Caco-2 (cell line): ENCODE results near the gene DRC7. TPM values are rescaled to one million over a fixed set of nuclear protein-coding genes. Genes with fewer than 3 reads are reported as not detected.
"Not testable (repeated sequence)": the region's sequence is repeated elsewhere in the genome, so short reads cannot be mapped to it uniquely, and the experiment has no call there.

Experiments used
- BruUV-seq: library from RNA; stranded (reverse); fragments of 400-500 nt; replicated peaks from 2 replicates; lab custom pipeline; 2021; lab: Mats Ljungman, UMichigan
- CTCF ChIA-PET: fragments of 300-600 bp; sonication (Branson Sonifier 250); formaldehyde crosslinking; loops from one replicate; lab custom pipeline; 2022; ENCODE audit warnings: antibody characterized with exemption; lab: Charles Lee
- POLR2A ChIA-PET: fragments of 300-600 bp; sonication (Branson Sonifier 250); formaldehyde crosslinking; loops from one replicate; lab custom pipeline; 2022; ENCODE audit warnings: antibody characterized with exemption; lab: Charles Lee
- DNase-seq, 2 experiments: peaks; one replicate each; pipeline versions ENCODE4 v3.0.0 to v3.0.0-alpha.2; 2020 to 2022
- H3K27me3 ChIP-seq: replicated peaks from 2 replicates; pipeline ENCODE4 v1.6.0; 2011; ENCODE audit warnings: low read length; ENCODE audit not compliant: control insufficient read depth, insufficient read depth
- H3K36me3 ChIP-seq: 2 replicates; pipeline ENCODE4 v1.5.1; 2011; ENCODE audit warnings: low read length; ENCODE audit not compliant: control insufficient read depth, insufficient read depth
- H3K4me1 ChIP-seq: fragments of 250-450 bp; sonication (Bioruptor Pico); 2 replicates; pipeline ENCODE4 v1.5.1; 2020; ENCODE audit warnings: mild to moderate bottlenecking
- H3K4me3 ChIP-seq: 2 replicates; pipeline ENCODE4 v1.5.1; 2011; ENCODE audit warnings: low read depth, mild to moderate bottlenecking, control low read depth, low read length
- H3K9me3 ChIP-seq: fragments of 250-450 bp; sonication (Bioruptor Pico); 2 replicates; pipeline ENCODE4 v1.5.1; 2020; ENCODE audit warnings: mild to moderate bottlenecking, moderate library complexity
- H3K27ac Mint-ChIP-seq: one replicate; pipeline ENCODE4 v1.8.0; 2022; ENCODE audit warnings: mixed read lengths; ENCODE audit not compliant: unreplicated experiment
- H3K27me3 Mint-ChIP-seq: one replicate; pipeline ENCODE4 v1.8.0; 2022; ENCODE audit warnings: mixed read lengths; ENCODE audit not compliant: insufficient read depth, unreplicated experiment
- H3K36me3 Mint-ChIP-seq: one replicate; pipeline ENCODE4 v1.8.0; 2022; ENCODE audit warnings: mild to moderate bottlenecking, mixed read lengths; ENCODE audit not compliant: insufficient read depth, unreplicated experiment
- H3K4me1 Mint-ChIP-seq: one replicate; pipeline ENCODE4 v1.8.0; 2022; ENCODE audit warnings: low read depth, mixed read lengths; ENCODE audit not compliant: unreplicated experiment
- H3K4me3 Mint-ChIP-seq: one replicate; pipeline ENCODE4 v1.8.0; 2022; ENCODE audit warnings: mild to moderate bottlenecking, moderate library complexity, mixed read lengths; ENCODE audit not compliant: unreplicated experiment
- H3K9me3 Mint-ChIP-seq: one replicate; pipeline ENCODE4 v1.8.0; 2022; ENCODE audit warnings: mixed read lengths; ENCODE audit not compliant: unreplicated experiment
- intact Hi-C: fragments of 100-400 bp; cut with micrococcal nuclease; formaldehyde crosslinking; loops from one replicate; pipeline ENCODE4 v1.10.0; 2022; ENCODE audit not compliant: unreplicated experiment
- total RNA-seq: library from RNA; stranded (reverse); gene quantifications from 2 replicates; pipeline ENCODE4 v1.2.3, GENCODE V29; 2022
- TF ChIP-seq, protein P1 (sequence below), 2 experiments: fragments of 200-600 bp in 1 of 2; IDR thresholded peaks; 1 replicate in 1 of 2; 2 replicates in 1 of 2; pipeline versions ENCODE4 v1.5.1 to v1.8.0; 2011 to 2022; ENCODE audit warnings: antibody characterized with exemption in 1 of 2, control low read depth in 1 of 2, inconsistent platforms in 1 of 2, low read depth in 1 of 2, low read length in 1 of 2, mild to moderate bottlenecking in 1 of 2, moderate library complexity in 1 of 2; ENCODE audit not compliant: insufficient read depth in 1 of 2, severe bottlenecking in 1 of 2, unreplicated experiment in 1 of 2

DRC7 gene
- total RNA-seq, 1 experiment from 2014 or later = 1.1 TPM

DNA sequence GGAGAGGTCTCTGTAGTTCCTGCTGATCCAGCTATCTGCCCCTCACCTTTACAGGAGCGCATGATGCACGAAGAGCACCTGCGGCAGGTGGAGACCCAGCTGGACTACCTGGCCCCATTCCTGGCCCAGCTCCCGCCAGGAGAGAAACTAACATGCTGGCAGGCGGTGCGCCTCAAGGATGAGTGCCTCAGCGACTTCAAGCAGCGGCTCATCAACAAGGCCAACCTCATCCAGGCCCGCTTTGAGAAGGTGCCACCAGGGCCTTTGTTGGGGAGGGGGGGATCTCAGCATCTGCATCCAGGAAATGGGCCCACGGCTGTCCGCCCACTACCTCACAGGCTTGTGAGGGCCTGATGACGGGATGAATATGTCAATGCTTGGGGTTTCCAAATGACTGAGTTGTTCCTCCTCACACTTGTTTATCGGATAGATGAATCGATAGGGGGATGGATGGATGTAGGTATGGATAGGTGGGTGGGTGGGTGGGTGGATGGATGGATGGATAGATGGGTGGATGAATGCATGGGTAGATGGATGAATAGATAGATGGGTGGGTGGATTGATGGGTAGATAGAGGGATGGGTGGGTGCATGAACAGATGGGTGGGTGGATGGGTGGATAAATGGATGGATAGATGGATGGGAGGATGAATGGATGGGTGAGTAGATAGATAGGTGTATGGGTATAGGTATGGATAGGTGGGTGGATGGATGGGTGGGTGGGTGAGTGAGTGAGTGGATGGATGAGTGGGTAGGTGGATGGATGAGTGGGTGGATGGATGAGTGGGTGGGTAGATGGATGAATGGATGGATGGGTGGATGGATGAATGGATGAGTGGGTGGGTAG is 34.0 kb downstream of the DRC7 start:
- H3K27me3 Mint-ChIP-seq = no peaks in the 10 kb centered on the region
- H3K9me3 ChIP-seq = 0 out of 2 replicates have a peak, but pooled peaks cover 4% of the 10 kb centered on the region
- CTCF ChIA-PET = no interaction called here
- DNase-seq = peak in 1 of 2 experiments; percentile 26
- H3K36me3 ChIP-seq = no peaks in the 10 kb centered on the region
- TF ChIP-seq, protein P1, sequence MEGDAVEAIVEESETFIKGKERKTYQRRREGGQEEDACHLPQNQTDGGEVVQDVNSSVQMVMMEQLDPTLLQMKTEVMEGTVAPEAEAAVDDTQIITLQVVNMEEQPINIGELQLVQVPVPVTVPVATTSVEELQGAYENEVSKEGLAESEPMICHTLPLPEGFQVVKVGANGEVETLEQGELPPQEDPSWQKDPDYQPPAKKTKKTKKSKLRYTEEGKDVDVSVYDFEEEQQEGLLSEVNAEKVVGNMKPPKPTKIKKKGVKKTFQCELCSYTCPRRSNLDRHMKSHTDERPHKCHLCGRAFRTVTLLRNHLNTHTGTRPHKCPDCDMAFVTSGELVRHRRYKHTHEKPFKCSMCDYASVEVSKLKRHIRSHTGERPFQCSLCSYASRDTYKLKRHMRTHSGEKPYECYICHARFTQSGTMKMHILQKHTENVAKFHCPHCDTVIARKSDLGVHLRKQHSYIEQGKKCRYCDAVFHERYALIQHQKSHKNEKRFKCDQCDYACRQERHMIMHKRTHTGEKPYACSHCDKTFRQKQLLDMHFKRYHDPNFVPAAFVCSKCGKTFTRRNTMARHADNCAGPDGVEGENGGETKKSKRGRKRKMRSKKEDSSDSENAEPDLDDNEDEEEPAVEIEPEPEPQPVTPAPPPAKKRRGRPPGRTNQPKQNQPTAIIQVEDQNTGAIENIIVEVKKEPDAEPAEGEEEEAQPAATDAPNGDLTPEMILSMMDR (IDR thresholded peaks at IDR 0.05; ENCODE audit: insufficient read depth in 1 of 2, low read depth in 1 of 2, low read length in 1 of 2, severe bottlenecking in 1 of 2, unreplicated experiment in 1 of 2) = no peak
- H3K27me3 ChIP-seq = no peaks in the 10 kb centered on the region
- H3K36me3 Mint-ChIP-seq = no peaks in the 10 kb centered on the region
- no peaks in the 10 kb centered on the region for H3K4me1 Mint-ChIP-seq
- no peaks in the 10 kb centered on the region for H3K9me3 Mint-ChIP-seq
- POLR2A ChIA-PET = no interaction called here
- intact Hi-C loops = no loop called here
- BruUV-seq = no TSS peak
- H3K4me3 Mint-ChIP-seq = no peak overlapping the region
- H3K4me1 ChIP-seq = no peaks in the 10 kb centered on the region
- H3K27ac Mint-ChIP-seq = no peak overlapping the region
- no peak overlapping the region for H3K4me3 ChIP-seq

DNA sequence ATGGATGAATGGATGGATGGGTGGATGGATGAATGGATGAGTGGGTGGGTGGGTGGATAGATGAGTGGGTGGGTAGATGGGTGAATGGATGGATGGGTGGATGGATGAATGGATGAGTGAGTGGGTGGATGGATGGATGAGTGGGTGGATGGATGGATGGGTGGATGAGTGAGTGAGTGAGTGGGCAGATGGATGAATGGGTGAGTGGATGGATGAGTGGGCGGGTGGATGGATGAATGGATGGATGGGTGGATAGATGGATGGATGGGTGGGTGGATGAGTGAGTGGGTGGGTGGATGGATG is 34.5 kb downstream of the DRC7 start:
- POLR2A ChIA-PET = no interaction called here
- Mint-ChIP-seq H3K27ac (no peak overlapping the region), H3K4me1 (no peaks in the 10 kb centered on the region), H3K36me3 (no peaks in the 10 kb centered on the region), H3K27me3 (no peaks in the 10 kb centered on the region), H3K4me3 (no peak overlapping the region), H3K9me3 (no peaks in the 10 kb centered on the region)
- no peak for DNase-seq
- intact Hi-C loops = no loop called here
- Histone ChIP-seq H3K9me3 (0 out of 2 replicates have a peak, but pooled peaks cover 4% of the 10 kb centered on the region), H3K4me3 (no peak overlapping the region), H3K36me3 (no peaks in the 10 kb centered on the region), H3K4me1 (peaks cover under 1% of the 10 kb centered on the region; the same call in 1 of the 2 replicates), H3K27me3 (no peaks in the 10 kb centered on the region)
- no TSS peak for BruUV-seq
- CTCF ChIA-PET = no interaction called here
- TF ChIP-seq, protein P1 (IDR thresholded peaks at IDR 0.05; ENCODE audit: insufficient read depth in 1 of 2, low read depth in 1 of 2, low read length in 1 of 2, severe bottlenecking in 1 of 2, unreplicated experiment in 1 of 2) = no peak

DNA sequence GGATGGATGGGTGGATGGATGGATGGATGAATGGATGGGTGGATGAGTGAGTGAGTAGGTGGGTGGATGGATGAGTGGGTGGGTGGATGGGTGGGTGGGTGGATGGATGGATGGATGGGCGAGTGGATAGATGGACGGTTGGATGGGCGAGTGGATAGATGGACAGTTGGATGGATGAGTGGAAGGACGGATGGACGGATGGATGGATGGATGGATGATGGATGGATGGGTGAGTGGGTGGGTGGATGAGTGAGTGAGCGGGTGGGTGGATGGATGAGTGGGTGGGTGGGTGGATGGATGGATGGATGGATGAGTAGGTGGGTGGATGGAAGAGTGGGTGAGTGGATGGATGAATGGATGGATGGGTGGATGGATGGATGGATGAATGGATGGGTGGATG is 35.2 kb downstream of the DRC7 start:
- H3K36me3 Mint-ChIP-seq, POLR2A ChIA-PET: not testable (repeated sequence)

More for the DNA sequence above, 35.2 kb downstream of the DRC7 start:
- H3K4me1 Mint-ChIP-seq, intact Hi-C loops, BruUV-seq, H3K27me3 ChIP-seq, H3K36me3 ChIP-seq, H3K9me3 ChIP-seq, H3K9me3 Mint-ChIP-seq, DNase-seq, H3K4me1 ChIP-seq, CTCF ChIA-PET, H3K4me3 Mint-ChIP-seq, H3K27me3 Mint-ChIP-seq, H3K27ac Mint-ChIP-seq, H3K4me3 ChIP-seq: not testable (repeated sequence)
